GM12878 (cell line): Measurements from ENCODE around the gene WDSUB1. TPM values are rescaled to one million over a fixed set of nuclear protein-coding genes. Genes with fewer than 3 reads are reported as not detected.

Experiments used
- ATAC-seq: fragments of 200-7000 bp; cut with Tn5 transposase; 3 replicates; pipeline ENCODE4 v1.9.1; 2020; ENCODE audit warnings: mild to moderate bottlenecking, moderate library complexity
- BruUV-seq: library from RNA; stranded (reverse); fragments of 400-500 nt; replicated peaks from 2 replicates; lab custom pipeline; 2021; lab: Mats Ljungman, UMichigan
- CTCF ChIA-PET: fragments of 300-600 bp; sonication (Branson Sonifier 250); formaldehyde crosslinking; extraction: SDS; loops from one replicate; lab custom pipeline; 2021; ENCODE audit warnings: inconsistent platforms; lab: Yijun Ruan, JAX
- POLR2A ChIA-PET: fragments of 350-600 bp; formaldehyde crosslinking; extraction: SDS; loops from one replicate; lab custom pipeline; 2021; ENCODE audit warnings: inconsistent platforms; lab: Charles Lee
- RAD21 ChIA-PET: fragments of 300-600 bp; sonication (Branson Sonifier 250); formaldehyde crosslinking; loops from one replicate; lab custom pipeline; 2023; ENCODE audit warnings: antibody characterized with exemption; ENCODE audit not compliant: unreplicated experiment; lab: Charles Lee
- SMC1A ChIA-PET: fragments of 300-600 bp; sonication (Branson Sonifier 250); formaldehyde crosslinking; loops from one replicate; lab custom pipeline; 2023; ENCODE audit not compliant: unreplicated experiment, uncharacterized antibody; lab: Charles Lee
- DNase-seq: peaks from one replicate; pipeline ENCODE4 v3.0.0-alpha.2; 2011; ENCODE audit warnings: low read depth, low spot score
- FAIRE-seq: peaks from 3 replicates; lab custom pipeline; 2011; peaks lifted over from hg19 to GRCh38; lab: Jason Lieb, UNC
- H2AFZ ChIP-seq: 2 replicates; pipeline ENCODE4 v1.6.0; 2011; ENCODE audit warnings: low read depth, low read length, control low read depth; ENCODE audit not compliant: control insufficient read depth
- H3K27ac ChIP-seq: 2 replicates; pipeline ENCODE4 v1.5.1; 2011; ENCODE audit warnings: control low read depth; ENCODE audit not compliant: control insufficient read depth, insufficient read depth
- H3K27me3 ChIP-seq, 2 experiments: replicated peaks in 1 of 2; 2 replicates each; pipeline versions ENCODE4 v1.6.0 to v1.6.1; 2011; ENCODE audit warnings: low read length in 1 of 2; ENCODE audit not compliant: control insufficient read depth in 2 of 2, insufficient read depth in 2 of 2
- H3K36me3 ChIP-seq, 2 experiments: 2 replicates each; pipeline ENCODE4 v1.5.1; 2011; ENCODE audit warnings: low read length in 1 of 2; ENCODE audit not compliant: control insufficient read depth in 2 of 2, insufficient read depth in 2 of 2
- H3K4me1 ChIP-seq: 2 replicates; pipeline ENCODE4 v1.6.1; 2011; ENCODE audit warnings: mild to moderate bottlenecking, low read length, moderate library complexity, mixed read lengths; ENCODE audit not compliant: control insufficient read depth, insufficient read depth
- H3K4me2 ChIP-seq: 2 replicates; pipeline ENCODE4 v1.6.0; 2011; ENCODE audit warnings: control low read depth; ENCODE audit not compliant: control insufficient read depth, insufficient read depth
- H3K4me3 ChIP-seq: fragments of 200-600 bp; sonication (generic); 2 replicates; pipeline ENCODE4 v1.5.1; 2016
- H3K79me2 ChIP-seq: 2 replicates; pipeline ENCODE4 v1.6.0; 2011; ENCODE audit warnings: low read length; ENCODE audit not compliant: control insufficient read depth, insufficient read depth
- H3K9ac ChIP-seq: 2 replicates; pipeline ENCODE4 v1.8.0; 2011; ENCODE audit warnings: low read length, control low read depth, mixed read lengths; ENCODE audit not compliant: control insufficient read depth, insufficient read depth
- H3K9me3 ChIP-seq: replicated peaks from 3 replicates; pipeline ENCODE4 v1.5.1; 2011; ENCODE audit warnings: mild to moderate bottlenecking, low read length; ENCODE audit not compliant: control insufficient read depth, insufficient read depth
- H4K20me1 ChIP-seq: 2 replicates; pipeline ENCODE4 v1.6.0; 2011; ENCODE audit not compliant: control insufficient read depth, insufficient read depth
- BRCA1 ChIP-seq: IDR thresholded peaks from 2 replicates; pipeline ENCODE4 v1.6.1; 2011; ENCODE audit warnings: low read depth, low read length, improper control_type of control experiment
- E2F8 ChIP-seq: fragments of 450-650 bp; IDR thresholded peaks from 2 replicates; pipeline ENCODE4 v1.6.1; 2018; ENCODE audit warnings: mild to moderate bottlenecking, low read depth, moderate library complexity; ENCODE audit not compliant: partially characterized antibody
- FOS ChIP-seq: IDR thresholded peaks from 3 replicates; pipeline ENCODE4 v1.6.1; 2011; ENCODE audit warnings: borderline replicate concordance; ENCODE audit not compliant: insufficient read length; ENCODE audit errors: extremely low read depth
- FOXK2 ChIP-seq: fragments of 450-650 bp; IDR thresholded peaks from 2 replicates; pipeline ENCODE4 v1.6.1; 2017; ENCODE audit warnings: mild to moderate bottlenecking, moderate library complexity
- JUND ChIP-seq: IDR thresholded peaks from 2 replicates; pipeline ENCODE4 v1.6.1; 2012; ENCODE audit warnings: low read depth, mild to moderate bottlenecking, low read length, improper control_type of control experiment, moderate library complexity
- MTA3 ChIP-seq: IDR thresholded peaks from 2 replicates; pipeline ENCODE4 v1.6.1; 2012; ENCODE audit warnings: low read length, inconsistent platforms, borderline replicate concordance
- NFIC ChIP-seq: IDR thresholded peaks from 2 replicates; pipeline ENCODE4 v1.6.1; 2012; ENCODE audit warnings: low read depth, mild to moderate bottlenecking, inconsistent platforms, low read length, moderate library complexity
- PKNOX1 ChIP-seq: fragments of 450-650 bp; IDR thresholded peaks from 2 replicates; pipeline ENCODE4 v1.6.1; 2016; ENCODE audit warnings: mild to moderate bottlenecking
- RB1 ChIP-seq: fragments of 450-650 bp; formaldehyde crosslinking; IDR thresholded peaks from 2 replicates; pipeline ENCODE4 v1.6.1; 2017; ENCODE audit warnings: mild to moderate bottlenecking, borderline replicate concordance
- SMAD1 ChIP-seq: fragments of 450-650 bp; IDR thresholded peaks from 2 replicates; pipeline ENCODE4 v1.6.1; 2018; ENCODE audit warnings: mild to moderate bottlenecking, low read depth; ENCODE audit not compliant: partially characterized antibody
- ZNF24 ChIP-seq: fragments of 450-650 bp; IDR thresholded peaks from 2 replicates; pipeline ENCODE4 v1.6.1; 2017; ENCODE audit warnings: antibody characterized with exemption, mild to moderate bottlenecking
- ZNF622 ChIP-seq: fragments of 450-650 bp; IDR thresholded peaks from 2 replicates; pipeline ENCODE4 v1.6.1; 2017; ENCODE audit warnings: mild to moderate bottlenecking, inconsistent platforms
- WGBS: methylation state at CpG from one replicate; pipeline ENCODE4 v1.1.6; 2016; ENCODE audit warnings: low lambda C conversion rate; ENCODE audit not compliant: insufficient replicate concordance, insufficient coverage; ENCODE audit errors: missing lambda C conversion rate; 5-methylcytosine and 5-hydroxymethylcytosine counted together
- in situ Hi-C: fragments of 300-500 bp; cut with MboI; formaldehyde crosslinking; loops from 9 replicates; pipeline ENCODE4 v1.14.3; 2018; ENCODE audit warnings: mixed read lengths
- intact Hi-C: fragments of 100-400 bp; cut with micrococcal nuclease; formaldehyde crosslinking; loops from one replicate; pipeline ENCODE4 v1.14.2; 2022; ENCODE audit not compliant: unreplicated experiment
- polyA plus RNA-seq, 11 experiments: library from polyadenylated mRNA; depleted of rRNA in 4 of 11; unstranded in 6 of 11; stranded (reverse) in 5 of 11; fragments of >200 nt; fragmentation: Nextera tagmentation in 4 of 11; fragmentation: Illumina TruSeq in 1 of 11; extraction: Ambion mirVana in 4 of 11; extraction: Trizol in 1 of 11; gene quantifications; 1 replicate in 1 of 11; 2 replicates in 10 of 11; pipeline versions ENCODE4 v1.2.1 to v1.2.3, GENCODE V29; 2011 to 2016; ENCODE audit warnings: inconsistent platforms in 2 of 11, missing spikeins in 2 of 11, low read depth in 1 of 11
- total RNA-seq, 4 experiments: library from RNA; depleted of rRNA in 3 of 4; stranded (reverse); fragments of >200 nt in 3 of 4; fragmentation: Illumina TruSeq in 1 of 4; extraction: Trizol in 1 of 4; gene quantifications; 2 replicates each; pipeline versions ENCODE4 v1.2.1 to v1.2.3, GENCODE V29; 2013 to 2021

WDSUB1 gene
- total and polyA plus RNA-seq, 10 of the 15 experiments (the other 5 are each of a cell fraction or from before 2014, with no cell fraction given), result 4.4 to 12.7 (median 7.6) TPM

DNA sequence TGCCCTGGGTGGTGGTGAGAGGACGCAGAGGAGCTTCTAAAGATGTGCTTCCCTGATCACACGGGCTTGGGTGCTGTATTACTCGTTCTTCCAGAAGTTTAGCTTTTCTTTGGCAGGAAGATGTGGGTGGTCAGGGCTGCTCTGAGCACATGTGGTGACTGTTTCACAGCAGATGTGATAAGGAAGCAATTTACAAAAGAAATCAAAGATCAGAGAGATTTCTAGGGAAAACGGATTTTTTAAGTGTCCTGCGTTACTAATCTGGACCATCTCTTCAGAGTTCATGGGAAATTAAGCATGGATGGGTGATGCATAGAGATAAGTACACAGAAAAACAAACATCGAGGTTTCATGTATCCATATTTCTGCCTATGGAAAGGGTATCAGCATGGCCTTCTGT lies 99.4 kb downstream of the WDSUB1 start:
- intact Hi-C loops (no loop called here), in situ Hi-C loops (no loop called here)
- no peak overlapping the region for H3K4me3 ChIP-seq
- no peak for DNase-seq
- ChIA-PET RAD21 (interaction anchor here (0.5 to 1.8 kb wide), 3 partner anchors 15 to 401 kb away, joined by 3 to 4 read pairs (median 3); no protein-coding TSS in a partner anchor), SMC1A (no interaction called here), POLR2A (no interaction called here), CTCF (interaction anchor here (1.0 kb wide), 1 partner anchor 63 kb away, joined by 3 read pairs; no protein-coding TSS in a partner anchor)
- FAIRE-seq, result no peak
- H3K9ac ChIP-seq, result no peak overlapping the region
- no peaks in the 10 kb centered on the region for H3K79me2 ChIP-seq
- H2AFZ ChIP-seq, result no peak overlapping the region
- 56% methylated on average over 6 of the region's 6 CpGs for WGBS
- H3K27ac ChIP-seq, result no peak overlapping the region
- no TSS peak for BruUV-seq
- H4K20me1 ChIP-seq, result no peaks in the 10 kb centered on the region
- no peak for TF ChIP-seq PKNOX1
- no peak for TF ChIP-seq E2F8
- no peak for TF ChIP-seq BRCA1
- TF ChIP-seq SMAD1, result no peak
- no peak for TF ChIP-seq RB1
- no peak for TF ChIP-seq FOXK2
- TF ChIP-seq FOS, result no peak
- TF ChIP-seq ZNF622, result no peak
- TF ChIP-seq ZNF24, result no peak
- no peak for TF ChIP-seq MTA3
- no peak for TF ChIP-seq JUND
- no peak for TF ChIP-seq NFIC
- H3K36me3 ChIP-seq, result no peaks in the 10 kb centered on the region
- H3K4me1 ChIP-seq, result peaks cover 20% of the 10 kb centered on the region
- ATAC-seq, result no peak
- H3K4me2 ChIP-seq, result no peak overlapping the region
- H3K9me3 ChIP-seq, result no peaks in the 10 kb centered on the region
- no peaks in the 10 kb centered on the region for H3K27me3 ChIP-seq
